ENCODE measurements around the gene MAP3K2.

MAP3K2 gene

DNA sequence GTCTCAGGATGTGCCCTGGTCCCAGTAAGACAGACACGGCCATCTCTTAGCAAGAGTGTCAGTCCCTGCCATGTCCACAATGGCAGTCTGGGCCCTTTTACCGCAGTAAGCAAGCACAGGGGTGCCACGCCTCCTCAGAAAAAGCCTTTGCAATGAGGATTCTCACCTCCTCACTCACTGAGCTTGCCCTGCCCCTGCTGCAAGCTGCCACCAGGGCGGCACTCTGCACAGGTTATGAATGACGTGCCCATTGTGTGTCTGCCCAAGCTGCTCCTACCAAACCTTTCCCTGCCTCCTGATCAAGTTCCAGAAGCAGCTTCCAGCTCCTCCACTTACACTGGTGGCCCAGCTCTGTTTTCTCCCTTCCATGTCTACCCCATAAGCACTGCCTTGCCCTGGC, 117.1 kb downstream of the MAP3K2 start:
- H3K9me3 ChIP-seq: no peaks in the 10 kb centered on the region
- TF ChIP-seq, protein P1, sequence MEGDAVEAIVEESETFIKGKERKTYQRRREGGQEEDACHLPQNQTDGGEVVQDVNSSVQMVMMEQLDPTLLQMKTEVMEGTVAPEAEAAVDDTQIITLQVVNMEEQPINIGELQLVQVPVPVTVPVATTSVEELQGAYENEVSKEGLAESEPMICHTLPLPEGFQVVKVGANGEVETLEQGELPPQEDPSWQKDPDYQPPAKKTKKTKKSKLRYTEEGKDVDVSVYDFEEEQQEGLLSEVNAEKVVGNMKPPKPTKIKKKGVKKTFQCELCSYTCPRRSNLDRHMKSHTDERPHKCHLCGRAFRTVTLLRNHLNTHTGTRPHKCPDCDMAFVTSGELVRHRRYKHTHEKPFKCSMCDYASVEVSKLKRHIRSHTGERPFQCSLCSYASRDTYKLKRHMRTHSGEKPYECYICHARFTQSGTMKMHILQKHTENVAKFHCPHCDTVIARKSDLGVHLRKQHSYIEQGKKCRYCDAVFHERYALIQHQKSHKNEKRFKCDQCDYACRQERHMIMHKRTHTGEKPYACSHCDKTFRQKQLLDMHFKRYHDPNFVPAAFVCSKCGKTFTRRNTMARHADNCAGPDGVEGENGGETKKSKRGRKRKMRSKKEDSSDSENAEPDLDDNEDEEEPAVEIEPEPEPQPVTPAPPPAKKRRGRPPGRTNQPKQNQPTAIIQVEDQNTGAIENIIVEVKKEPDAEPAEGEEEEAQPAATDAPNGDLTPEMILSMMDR (IDR thresholded peaks at IDR 0.05; ENCODE audit: low read depth, low read length): no peak
- no peaks in the 10 kb centered on the region for H3K4me1 ChIP-seq
- H3K27me3 ChIP-seq: no peaks in the 10 kb centered on the region
- no peak overlapping the region for H3K4me3 ChIP-seq (ENCODE audit: low read depth, low read length)
- peaks cover 8% of the 10 kb centered on the region for H3K36me3 ChIP-seq
- no peak for DNase-seq

DNA sequence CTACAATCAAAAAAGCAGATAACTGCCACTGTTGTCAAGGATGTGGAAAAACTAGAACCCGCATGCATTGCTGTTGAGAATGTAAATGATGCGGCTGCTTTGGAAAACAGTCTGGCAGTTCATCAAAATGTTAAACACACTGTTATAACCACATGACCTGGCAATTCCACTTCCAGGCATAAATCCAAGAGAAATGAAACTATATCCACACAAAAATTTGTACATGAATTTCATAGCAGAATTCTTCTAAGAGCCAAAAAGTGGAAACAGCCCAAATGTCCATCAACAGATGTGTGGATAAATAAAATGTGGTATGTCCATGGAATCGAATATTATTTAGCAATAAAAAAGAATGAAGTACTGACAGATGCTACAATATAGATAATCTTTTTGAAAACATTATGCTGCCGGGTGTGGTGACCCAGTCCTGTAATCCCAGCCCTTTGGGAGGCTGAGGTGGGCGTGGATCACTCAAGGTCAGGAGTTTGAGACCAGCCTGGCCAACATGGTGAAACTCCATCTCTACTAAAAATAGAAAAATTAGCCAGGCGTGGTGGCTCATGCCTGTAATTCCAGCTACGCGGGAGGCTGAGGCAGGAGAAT, 125.9 kb downstream of the MAP3K2 start:
- H3K27me3 ChIP-seq: no peaks in the 10 kb centered on the region
- H3K36me3 ChIP-seq: no peaks in the 10 kb centered on the region
- TF ChIP-seq, protein P1 (IDR thresholded peaks at IDR 0.05; ENCODE audit: low read depth, low read length): no peak
- H3K4me1 ChIP-seq: no peaks in the 10 kb centered on the region
- no peaks in the 10 kb centered on the region for H3K9me3 ChIP-seq
- no peak overlapping the region for H3K4me3 ChIP-seq (ENCODE audit: low read depth, low read length)
- no peak for DNase-seq

DNA sequence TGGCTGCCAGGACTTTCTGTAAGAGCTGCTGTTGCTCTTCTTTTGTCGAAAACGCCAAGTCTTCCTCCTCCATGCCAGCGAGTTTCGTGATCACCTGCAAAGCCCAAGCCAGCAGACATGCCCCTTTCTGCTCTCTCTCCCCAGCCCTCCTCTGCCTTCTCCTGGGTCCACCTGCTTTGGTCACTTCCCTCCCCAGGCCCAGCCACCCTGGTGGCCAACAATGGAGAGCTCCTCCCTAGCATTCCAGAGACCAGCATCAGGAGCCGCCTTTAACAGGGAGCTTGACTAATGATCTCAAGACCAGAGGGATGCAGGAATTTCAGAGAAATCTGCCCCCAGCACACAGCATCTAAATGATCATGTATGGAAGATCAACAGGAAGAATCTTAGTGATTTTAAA, 128.4 kb downstream of the MAP3K2 start:
- DNase-seq: no peak
- H3K9me3 ChIP-seq: no peaks in the 10 kb centered on the region
- no peaks in the 10 kb centered on the region for H3K4me1 ChIP-seq
- no peaks in the 10 kb centered on the region for H3K27me3 ChIP-seq
- no peaks in the 10 kb centered on the region for H3K36me3 ChIP-seq
- no peak overlapping the region for H3K4me3 ChIP-seq (ENCODE audit: low read depth, low read length)
- TF ChIP-seq, protein P1 (IDR thresholded peaks at IDR 0.05; ENCODE audit: low read depth, low read length): no peak

DNA sequence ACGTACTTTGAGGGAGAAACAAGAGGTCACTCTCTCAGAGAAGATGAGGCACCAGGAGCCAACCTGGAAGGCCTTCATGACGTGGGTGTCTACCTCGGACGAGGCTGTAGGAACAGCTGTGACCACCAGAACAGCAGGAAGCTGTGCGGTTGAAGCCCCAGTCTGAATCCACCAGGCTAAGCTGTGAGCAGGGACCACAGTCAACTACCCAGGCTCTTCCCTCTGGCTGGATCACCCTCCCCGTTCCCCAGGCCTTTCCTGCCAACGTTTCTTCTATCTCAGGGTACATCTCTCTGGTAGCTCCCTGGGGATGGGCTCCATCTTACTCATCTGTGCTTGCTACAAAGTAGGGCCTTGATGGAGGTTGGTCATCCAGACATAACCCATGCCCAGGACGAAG, 130.9 kb downstream of the MAP3K2 start:
- no peak overlapping the region for H3K4me3 ChIP-seq (ENCODE audit: low read depth, low read length)
- H3K9me3 ChIP-seq: no peaks in the 10 kb centered on the region
- H3K4me1 ChIP-seq: no peaks in the 10 kb centered on the region
- DNase-seq: no peak
- TF ChIP-seq, protein P1 (IDR thresholded peaks at IDR 0.05; ENCODE audit: low read depth, low read length): no peak
- H3K27me3 ChIP-seq: no peaks in the 10 kb centered on the region
- no peaks in the 10 kb centered on the region for H3K36me3 ChIP-seq

DNA sequence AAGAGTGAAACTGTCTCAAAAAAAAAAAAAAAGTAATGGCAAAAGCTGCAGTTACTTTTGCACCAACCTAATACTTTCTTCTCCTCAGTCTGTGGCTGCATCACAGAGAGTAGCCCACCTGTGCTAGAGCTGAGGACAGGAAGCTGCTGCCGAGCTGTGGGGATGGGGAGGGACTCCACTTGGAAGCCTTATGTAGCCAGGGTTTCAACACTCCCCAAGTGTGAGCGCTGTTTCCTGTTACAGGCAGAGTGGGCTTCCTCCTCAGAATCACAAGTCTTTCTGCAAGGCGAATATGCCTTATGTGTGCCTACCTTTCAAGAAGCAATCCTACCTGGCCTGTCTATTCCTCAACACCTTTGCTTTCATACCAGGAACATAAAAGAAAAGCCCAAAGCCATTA, 131.4 kb downstream of the MAP3K2 start:
- Histone ChIP-seq H3K4me1 (no peaks in the 10 kb centered on the region), H3K27me3 (no peaks in the 10 kb centered on the region), H3K9me3 (no peaks in the 10 kb centered on the region), H3K4me3 (ENCODE audit: low read depth, low read length) (no peak overlapping the region), H3K36me3 (no peaks in the 10 kb centered on the region)
- TF ChIP-seq, protein P1 (IDR thresholded peaks at IDR 0.05; ENCODE audit: low read depth, low read length): no peak
- DNase-seq: no peak

DNA sequence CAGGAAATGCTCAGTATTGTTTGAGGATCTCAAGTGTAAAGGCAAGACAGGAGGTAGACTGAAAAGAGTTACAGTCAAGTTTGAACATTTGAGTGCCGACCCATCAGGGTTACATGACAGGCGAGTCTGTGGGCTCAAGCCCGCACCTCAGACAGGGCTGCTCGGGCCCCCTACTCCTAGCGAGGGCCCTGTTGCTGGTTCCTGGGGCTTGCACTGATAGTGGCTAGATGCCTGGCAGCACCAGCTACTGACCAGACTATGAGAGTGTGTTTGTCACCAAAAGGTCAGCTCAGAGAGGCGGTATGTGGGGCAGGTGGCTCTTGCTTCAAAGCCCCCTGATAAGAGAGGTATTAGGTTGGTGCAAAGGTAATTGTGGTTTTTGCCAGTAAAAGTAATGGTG, 132.1 kb downstream of the MAP3K2 start:
- H3K9me3 ChIP-seq: no peaks in the 10 kb centered on the region
- no peaks in the 10 kb centered on the region for H3K36me3 ChIP-seq
- H3K27me3 ChIP-seq: no peaks in the 10 kb centered on the region
- TF ChIP-seq, protein P1 (IDR thresholded peaks at IDR 0.05; ENCODE audit: low read depth, low read length): no peak
- H3K4me1 ChIP-seq: no peaks in the 10 kb centered on the region
- DNase-seq: no peak
- H3K4me3 ChIP-seq (ENCODE audit: low read depth, low read length): no peak overlapping the region

Measured in BE2C (cell line).